K562 (cell line): ENCODE results near the gene CABP5. TPM values are rescaled to one million over a fixed set of nuclear protein-coding genes. Genes with fewer than 3 reads are reported as not detected.
A peak's percentile ranks its signal among the peaks of the same experiment; 100 is the strongest.

Experiments
- ADNP ChIP-seq: fragments of 200-800 bp; sonication (Bioruptor generic); IDR thresholded peaks from 2 replicates; pipeline ENCODE4 v1.6.1; 2016; ENCODE audit warnings: missing genetic modification characterization, missing compliant biosample characterization
- BCOR ChIP-seq: fragments of 450-650 bp; IDR thresholded peaks from 2 replicates; pipeline ENCODE4 v1.6.1; 2016
- E4F1 ChIP-seq: fragments of 250-450 bp; sonication (Bioruptor Pico); IDR thresholded peaks from 2 replicates; pipeline ENCODE4 v1.5.0; 2021; ENCODE audit warnings: mild to moderate bottlenecking, borderline replicate concordance
- MYBL2 ChIP-seq, 2 experiments: fragments of 450-650 bp in 1 of 2; sonication (generic) in 1 of 2; formaldehyde crosslinking in 1 of 2; IDR thresholded peaks; 2 replicates each; pipeline versions ENCODE4 v1.6.1 to v1.8.1; 2017 to 2022; ENCODE audit warnings: borderline replicate concordance in 1 of 2, inconsistent platforms in 1 of 2, low read depth in 1 of 2, mild to moderate bottlenecking in 1 of 2, missing genetic modification reagents in 1 of 2, moderate library complexity in 1 of 2
- NFE2 ChIP-seq: IDR thresholded peaks from 2 replicates; pipeline ENCODE4 v1.6.1; 2014; ENCODE audit warnings: antibody characterized with exemption, low read depth
- RCOR1 ChIP-seq, 2 experiments: IDR thresholded peaks; 2 replicates each; pipeline ENCODE4 v1.6.1; 2012; ENCODE audit warnings: low read depth in 2 of 2, low read length in 2 of 2, borderline replicate concordance in 1 of 2, improper control_type of control experiment in 1 of 2
- SREBF2 ChIP-seq: sonication (generic); formaldehyde crosslinking; IDR thresholded peaks from 2 replicates; pipeline ENCODE4 v1.4.0; 2020; ENCODE audit warnings: mild to moderate bottlenecking, missing genetic modification reagents
- TRIM28 ChIP-seq: fragments of 450-650 bp; IDR thresholded peaks from 2 replicates; pipeline ENCODE4 v1.6.1; 2017
- ZFP1 ChIP-seq: fragments of 450-650 bp; formaldehyde crosslinking; IDR thresholded peaks from 2 replicates; pipeline ENCODE4 v1.4.0; 2020; ENCODE audit warnings: mild to moderate bottlenecking, mixed read lengths
- ZNF23 ChIP-seq: fragments of 250-450 bp; sonication (Bioruptor Pico); IDR thresholded peaks from 2 replicates; pipeline ENCODE4 v1.4.0; 2020; ENCODE audit warnings: mild to moderate bottlenecking
- polyA plus RNA-seq, 8 experiments: library from polyadenylated mRNA; depleted of rRNA in 4 of 8; stranded (reverse) in 5 of 8; unstranded in 3 of 8; fragments of >200 nt; fragmentation: Nextera tagmentation in 2 of 8; fragmentation: Illumina TruSeq in 1 of 8; extraction: Ambion mirVana in 2 of 8; extraction: Trizol in 1 of 8; gene quantifications; 2 replicates each; pipeline versions ENCODE4 v1.2.1 to v1.2.3, GENCODE V29; 2011 to 2014; ENCODE audit warnings: inconsistent platforms in 1 of 8, missing spikeins in 1 of 8
- total RNA-seq, 7 experiments: library from RNA; depleted of rRNA in 6 of 7; stranded (reverse); fragments of >200 nt in 6 of 7; fragmentation: Illumina TruSeq in 2 of 7; extraction: Trizol in 2 of 7; gene quantifications; 2 replicates each; pipeline versions ENCODE4 v1.2.1 to v1.2.3, GENCODE V29; 2011 to 2021; ENCODE audit warnings: low replicate concordance in 1 of 7
- TF ChIP-seq, protein P1 (sequence below): fragments of 250-450 bp; sonication (Bioruptor Pico); IDR thresholded peaks from 2 replicates; pipeline ENCODE4 v1.5.0; 2021
- TF ChIP-seq, protein P2 (sequence below): fragments of 200-600 bp; sonication (generic); IDR thresholded peaks from one replicate; pipeline ENCODE4 v1.6.1; 2012; ENCODE audit warnings: mild to moderate bottlenecking, low read depth, low read length, inconsistent platforms

CABP5 gene
- total and polyA plus RNA-seq, 9 of the 15 experiments (the other 6 are each of a cell fraction or from before 2014, with no cell fraction given) = not detected

- TF ChIP-seq E4F1 (CRISPR knock-in tag) = no peak
- TF ChIP-seq MYBL2 (IDR thresholded peaks at IDR 0.05; ENCODE audit: low read depth) = no peak
- TF ChIP-seq MYBL2 (CRISPR knock-in tag; IDR thresholded peaks at IDR 0.05; ENCODE audit: borderline replicate concordance) = no peak
- TF ChIP-seq ZNF23 (CRISPR knock-in tag) = no peak
- peak; percentile 91 for TF ChIP-seq ZFP1
- TF ChIP-seq SREBF2 (CRISPR knock-in tag) = no peak
- TF ChIP-seq, protein P1, sequence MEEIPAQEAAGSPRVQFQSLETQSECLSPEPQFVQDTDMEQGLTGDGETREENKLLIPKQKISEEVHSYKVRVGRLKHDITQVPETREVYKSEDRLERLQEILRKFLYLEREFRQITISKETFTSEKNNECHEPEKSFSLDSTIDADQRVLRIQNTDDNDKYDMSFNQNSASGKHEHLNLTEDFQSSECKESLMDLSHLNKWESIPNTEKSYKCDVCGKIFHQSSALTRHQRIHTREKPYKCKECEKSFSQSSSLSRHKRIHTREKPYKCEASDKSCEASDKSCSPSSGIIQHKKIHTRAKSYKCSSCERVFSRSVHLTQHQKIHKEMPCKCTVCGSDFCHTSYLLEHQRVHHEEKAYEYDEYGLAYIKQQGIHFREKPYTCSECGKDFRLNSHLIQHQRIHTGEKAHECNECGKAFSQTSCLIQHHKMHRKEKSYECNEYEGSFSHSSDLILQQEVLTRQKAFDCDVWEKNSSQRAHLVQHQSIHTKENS = no peak
- TF ChIP-seq RCOR1 (IDR thresholded peaks at IDR 0.05; ENCODE audit: borderline replicate concordance in 1 of 2, low read depth in 2 of 2, low read length in 2 of 2) = 0 out of 4 replicates have a peak, but pooled peaks of 1 of the 2 experiments have one; percentile 8
- no peak for TF ChIP-seq NFE2
- TF ChIP-seq TRIM28 = peak; percentile 96
- no peak for TF ChIP-seq ADNP
- TF ChIP-seq BCOR = no peak
- TF ChIP-seq, protein P2, sequence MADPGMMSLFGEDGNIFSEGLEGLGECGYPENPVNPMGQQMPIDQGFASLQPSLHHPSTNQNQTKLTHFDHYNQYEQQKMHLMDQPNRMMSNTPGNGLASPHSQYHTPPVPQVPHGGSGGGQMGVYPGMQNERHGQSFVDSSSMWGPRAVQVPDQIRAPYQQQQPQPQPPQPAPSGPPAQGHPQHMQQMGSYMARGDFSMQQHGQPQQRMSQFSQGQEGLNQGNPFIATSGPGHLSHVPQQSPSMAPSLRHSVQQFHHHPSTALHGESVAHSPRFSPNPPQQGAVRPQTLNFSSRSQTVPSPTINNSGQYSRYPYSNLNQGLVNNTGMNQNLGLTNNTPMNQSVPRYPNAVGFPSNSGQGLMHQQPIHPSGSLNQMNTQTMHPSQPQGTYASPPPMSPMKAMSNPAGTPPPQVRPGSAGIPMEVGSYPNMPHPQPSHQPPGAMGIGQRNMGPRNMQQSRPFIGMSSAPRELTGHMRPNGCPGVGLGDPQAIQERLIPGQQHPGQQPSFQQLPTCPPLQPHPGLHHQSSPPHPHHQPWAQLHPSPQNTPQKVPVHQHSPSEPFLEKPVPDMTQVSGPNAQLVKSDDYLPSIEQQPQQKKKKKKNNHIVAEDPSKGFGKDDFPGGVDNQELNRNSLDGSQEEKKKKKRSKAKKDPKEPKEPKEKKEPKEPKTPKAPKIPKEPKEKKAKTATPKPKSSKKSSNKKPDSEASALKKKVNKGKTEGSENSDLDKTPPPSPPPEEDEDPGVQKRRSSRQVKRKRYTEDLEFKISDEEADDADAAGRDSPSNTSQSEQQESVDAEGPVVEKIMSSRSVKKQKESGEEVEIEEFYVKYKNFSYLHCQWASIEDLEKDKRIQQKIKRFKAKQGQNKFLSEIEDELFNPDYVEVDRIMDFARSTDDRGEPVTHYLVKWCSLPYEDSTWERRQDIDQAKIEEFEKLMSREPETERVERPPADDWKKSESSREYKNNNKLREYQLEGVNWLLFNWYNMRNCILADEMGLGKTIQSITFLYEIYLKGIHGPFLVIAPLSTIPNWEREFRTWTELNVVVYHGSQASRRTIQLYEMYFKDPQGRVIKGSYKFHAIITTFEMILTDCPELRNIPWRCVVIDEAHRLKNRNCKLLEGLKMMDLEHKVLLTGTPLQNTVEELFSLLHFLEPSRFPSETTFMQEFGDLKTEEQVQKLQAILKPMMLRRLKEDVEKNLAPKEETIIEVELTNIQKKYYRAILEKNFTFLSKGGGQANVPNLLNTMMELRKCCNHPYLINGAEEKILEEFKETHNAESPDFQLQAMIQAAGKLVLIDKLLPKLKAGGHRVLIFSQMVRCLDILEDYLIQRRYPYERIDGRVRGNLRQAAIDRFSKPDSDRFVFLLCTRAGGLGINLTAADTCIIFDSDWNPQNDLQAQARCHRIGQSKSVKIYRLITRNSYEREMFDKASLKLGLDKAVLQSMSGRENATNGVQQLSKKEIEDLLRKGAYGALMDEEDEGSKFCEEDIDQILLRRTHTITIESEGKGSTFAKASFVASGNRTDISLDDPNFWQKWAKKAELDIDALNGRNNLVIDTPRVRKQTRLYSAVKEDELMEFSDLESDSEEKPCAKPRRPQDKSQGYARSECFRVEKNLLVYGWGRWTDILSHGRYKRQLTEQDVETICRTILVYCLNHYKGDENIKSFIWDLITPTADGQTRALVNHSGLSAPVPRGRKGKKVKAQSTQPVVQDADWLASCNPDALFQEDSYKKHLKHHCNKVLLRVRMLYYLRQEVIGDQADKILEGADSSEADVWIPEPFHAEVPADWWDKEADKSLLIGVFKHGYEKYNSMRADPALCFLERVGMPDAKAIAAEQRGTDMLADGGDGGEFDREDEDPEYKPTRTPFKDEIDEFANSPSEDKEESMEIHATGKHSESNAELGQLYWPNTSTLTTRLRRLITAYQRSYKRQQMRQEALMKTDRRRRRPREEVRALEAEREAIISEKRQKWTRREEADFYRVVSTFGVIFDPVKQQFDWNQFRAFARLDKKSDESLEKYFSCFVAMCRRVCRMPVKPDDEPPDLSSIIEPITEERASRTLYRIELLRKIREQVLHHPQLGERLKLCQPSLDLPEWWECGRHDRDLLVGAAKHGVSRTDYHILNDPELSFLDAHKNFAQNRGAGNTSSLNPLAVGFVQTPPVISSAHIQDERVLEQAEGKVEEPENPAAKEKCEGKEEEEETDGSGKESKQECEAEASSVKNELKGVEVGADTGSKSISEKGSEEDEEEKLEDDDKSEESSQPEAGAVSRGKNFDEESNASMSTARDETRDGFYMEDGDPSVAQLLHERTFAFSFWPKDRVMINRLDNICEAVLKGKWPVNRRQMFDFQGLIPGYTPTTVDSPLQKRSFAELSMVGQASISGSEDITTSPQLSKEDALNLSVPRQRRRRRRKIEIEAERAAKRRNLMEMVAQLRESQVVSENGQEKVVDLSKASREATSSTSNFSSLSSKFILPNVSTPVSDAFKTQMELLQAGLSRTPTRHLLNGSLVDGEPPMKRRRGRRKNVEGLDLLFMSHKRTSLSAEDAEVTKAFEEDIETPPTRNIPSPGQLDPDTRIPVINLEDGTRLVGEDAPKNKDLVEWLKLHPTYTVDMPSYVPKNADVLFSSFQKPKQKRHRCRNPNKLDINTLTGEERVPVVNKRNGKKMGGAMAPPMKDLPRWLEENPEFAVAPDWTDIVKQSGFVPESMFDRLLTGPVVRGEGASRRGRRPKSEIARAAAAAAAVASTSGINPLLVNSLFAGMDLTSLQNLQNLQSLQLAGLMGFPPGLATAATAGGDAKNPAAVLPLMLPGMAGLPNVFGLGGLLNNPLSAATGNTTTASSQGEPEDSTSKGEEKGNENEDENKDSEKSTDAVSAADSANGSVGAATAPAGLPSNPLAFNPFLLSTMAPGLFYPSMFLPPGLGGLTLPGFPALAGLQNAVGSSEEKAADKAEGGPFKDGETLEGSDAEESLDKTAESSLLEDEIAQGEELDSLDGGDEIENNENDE = no peak
Measured at GRCh38 chr19:48036765-48037164, 7.1 kb downstream of the CABP5 start (continued).
